Keratinocyte (primary cell): ENCODE measurements around the gene AAMP.

Experiments used
- CTCF ChIP-seq, 3 experiments: IDR thresholded peaks in 1 of 3; conservative IDR thresholded peaks in 1 of 3; optimal IDR thresholded peaks in 1 of 3; 2 replicates in 2 of 3; 3 replicates in 1 of 3; pipeline versions ENCODE3 to v1.5.1; 2011; ENCODE audit warnings: low read length in 3 of 3, mild to moderate bottlenecking in 3 of 3, moderate library complexity in 2 of 3, control low read depth in 1 of 3, inconsistent platforms in 1 of 3; ENCODE audit not compliant: insufficient read depth in 2 of 3; ENCODE audit errors: extremely low read depth in 1 of 3
- EZH2 ChIP-seq: IDR thresholded peaks from one replicate; pipeline ENCODE4 v1.6.1; 2012; ENCODE audit warnings: inconsistent platforms, mild to moderate bottlenecking, low read length, moderate library complexity

- TF ChIP-seq CTCF (optimal IDR thresholded peaks at IDR 0.05 in 1 of 3, IDR thresholded peaks at IDR 0.05 in 1 of 3, conservative IDR thresholded peaks at IDR 0.05 in 1 of 3; ENCODE audit: extremely low read depth in 1 of 3, insufficient read depth in 2 of 3, low read length in 3 of 3) (no peak), EZH2 (no peak)
Measured at GRCh38 chr2:218234521-218234920, 35.4 kb downstream of the AAMP start.
